Midbrain (tissue), 1 donor: ENCODE measurements around the gene DLST.

ENCODE experiments used
- DNase-seq: peaks from one replicate; lab custom pipeline; 2025; lab: John Stamatoyannopoulos, UW

DLST gene

GRCh38 chr14:74940956-74941565 lies 59.3 kb downstream of the DLST start:
- no peak for DNase-seq

- DNase-seq, result peak; percentile 73
Measured at GRCh38 chr14:74941676-74942097, 60.0 kb downstream of the DLST start.

- no peak for DNase-seq
Measured at GRCh38 chr14:74942181-74942580, 60.5 kb downstream of the DLST start.

- no peak for DNase-seq
Measured at GRCh38 chr14:74942608-74943007, 60.9 kb downstream of the DLST start.

GRCh38 chr14:74945261-74945851 lies 63.6 kb downstream of the DLST start:
- no peak for DNase-seq

- DNase-seq, result peak; percentile 79
Measured at GRCh38 chr14:74945852-74946658, 64.3 kb downstream of the DLST start.

GRCh38 chr14:74946659-74947281 lies 65.1 kb downstream of the DLST start:
- DNase-seq, result no peak

GRCh38 chr14:74947353-74948227 lies 65.9 kb downstream of the DLST start:
- DNase-seq, result no peak

GRCh38 chr14:74948228-74949175 lies 66.8 kb downstream of the DLST start:
- DNase-seq, result no peak

GRCh38 chr14:74949191-74949601 lies 67.5 kb downstream of the DLST start:
- no peak for DNase-seq

- DNase-seq, result no peak
Measured at GRCh38 chr14:74949859-74950573, 68.3 kb downstream of the DLST start.

GRCh38 chr14:74950795-74951442 lies 69.2 kb downstream of the DLST start:
- DNase-seq, result no peak

GRCh38 chr14:74951443-74952179 lies 69.9 kb downstream of the DLST start:
- no peak for DNase-seq

- no peak for DNase-seq
Measured at GRCh38 chr14:74952180-74952665, 70.5 kb downstream of the DLST start.

GRCh38 chr14:74952697-74953484 lies 71.2 kb downstream of the DLST start:
- no peak for DNase-seq
